IMR-90 (cell line): Measurements from ENCODE around the gene MORF4L1.
"Not testable (repeated sequence)": the region's sequence is repeated elsewhere in the genome, so short reads cannot be mapped to it uniquely, and the experiment has no call there.

Experiments
- MAFK ChIP-seq: IDR thresholded peaks from 2 replicates; pipeline ENCODE4 v1.6.1; 2012; ENCODE audit warnings: low read depth, low read length, improper control_type of control experiment
- TF ChIP-seq, protein P1 (sequence below): conservative IDR thresholded peaks from 2 replicates; pipeline ENCODE4 v1.5.1; 2012; ENCODE audit warnings: mild to moderate bottlenecking, low read depth, low read length, improper control_type of control experiment

DNA sequence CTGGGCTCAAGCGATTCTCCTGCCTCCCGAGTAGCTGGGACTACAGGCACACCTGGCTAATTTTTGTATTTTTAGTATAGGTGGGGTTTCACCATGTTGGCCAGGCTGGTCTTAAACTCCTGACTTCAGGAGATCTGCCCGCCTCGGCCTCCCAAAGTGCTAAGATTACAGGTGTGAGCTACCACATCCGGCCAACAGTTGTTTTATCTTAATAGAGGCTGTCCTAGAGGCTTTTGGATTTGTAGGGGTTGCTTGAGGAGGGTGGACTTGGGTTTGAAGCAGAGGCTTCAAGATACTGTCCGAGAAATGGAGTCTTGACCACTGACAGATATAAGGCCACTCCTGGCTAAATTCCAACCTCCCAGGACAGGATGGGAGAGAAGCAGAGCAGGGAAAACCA is 33.5 kb upstream of the MORF4L1 start:
- TF ChIP-seq, protein P1, sequence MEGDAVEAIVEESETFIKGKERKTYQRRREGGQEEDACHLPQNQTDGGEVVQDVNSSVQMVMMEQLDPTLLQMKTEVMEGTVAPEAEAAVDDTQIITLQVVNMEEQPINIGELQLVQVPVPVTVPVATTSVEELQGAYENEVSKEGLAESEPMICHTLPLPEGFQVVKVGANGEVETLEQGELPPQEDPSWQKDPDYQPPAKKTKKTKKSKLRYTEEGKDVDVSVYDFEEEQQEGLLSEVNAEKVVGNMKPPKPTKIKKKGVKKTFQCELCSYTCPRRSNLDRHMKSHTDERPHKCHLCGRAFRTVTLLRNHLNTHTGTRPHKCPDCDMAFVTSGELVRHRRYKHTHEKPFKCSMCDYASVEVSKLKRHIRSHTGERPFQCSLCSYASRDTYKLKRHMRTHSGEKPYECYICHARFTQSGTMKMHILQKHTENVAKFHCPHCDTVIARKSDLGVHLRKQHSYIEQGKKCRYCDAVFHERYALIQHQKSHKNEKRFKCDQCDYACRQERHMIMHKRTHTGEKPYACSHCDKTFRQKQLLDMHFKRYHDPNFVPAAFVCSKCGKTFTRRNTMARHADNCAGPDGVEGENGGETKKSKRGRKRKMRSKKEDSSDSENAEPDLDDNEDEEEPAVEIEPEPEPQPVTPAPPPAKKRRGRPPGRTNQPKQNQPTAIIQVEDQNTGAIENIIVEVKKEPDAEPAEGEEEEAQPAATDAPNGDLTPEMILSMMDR, result not testable (repeated sequence)
- not testable (repeated sequence) for TF ChIP-seq MAFK
